ENCODE results near the gene CDKL4. TPM values are rescaled to one million over a fixed set of nuclear protein-coding genes. Genes with fewer than 3 reads are reported as not detected.
"Not testable (repeated sequence)": the region's sequence is repeated elsewhere in the genome, so short reads cannot be mapped to it uniquely, and the experiment has no call there.

Gene CDKL4
- polyA plus RNA-seq, 1 experiment = not detected

DNA sequence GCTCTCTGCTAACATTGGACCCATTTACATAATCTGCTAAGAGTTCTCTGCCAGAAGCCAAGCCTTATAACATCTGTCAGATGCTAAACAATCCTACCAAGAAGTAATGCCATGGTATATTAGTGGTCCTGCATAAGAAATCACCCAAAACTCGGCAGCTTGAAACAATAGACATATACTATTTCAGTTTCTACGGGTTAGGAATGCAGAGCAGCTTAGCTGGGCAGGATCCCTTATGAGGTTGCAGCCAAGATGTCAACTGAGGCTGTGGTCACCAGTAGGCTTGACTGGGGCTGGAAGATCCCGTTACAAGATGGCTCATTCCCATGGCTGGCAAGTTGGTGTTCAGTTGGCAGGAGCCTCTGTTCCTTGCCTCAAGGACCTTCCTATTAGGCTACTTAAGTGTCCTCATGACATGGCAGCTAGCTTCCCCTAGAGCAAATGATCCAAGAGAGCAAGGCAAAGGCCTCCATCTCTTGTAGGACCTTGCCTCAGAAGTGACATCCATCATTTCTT is 97.8 kb downstream of the CDKL4 start:
- TF ChIP-seq, protein P1, sequence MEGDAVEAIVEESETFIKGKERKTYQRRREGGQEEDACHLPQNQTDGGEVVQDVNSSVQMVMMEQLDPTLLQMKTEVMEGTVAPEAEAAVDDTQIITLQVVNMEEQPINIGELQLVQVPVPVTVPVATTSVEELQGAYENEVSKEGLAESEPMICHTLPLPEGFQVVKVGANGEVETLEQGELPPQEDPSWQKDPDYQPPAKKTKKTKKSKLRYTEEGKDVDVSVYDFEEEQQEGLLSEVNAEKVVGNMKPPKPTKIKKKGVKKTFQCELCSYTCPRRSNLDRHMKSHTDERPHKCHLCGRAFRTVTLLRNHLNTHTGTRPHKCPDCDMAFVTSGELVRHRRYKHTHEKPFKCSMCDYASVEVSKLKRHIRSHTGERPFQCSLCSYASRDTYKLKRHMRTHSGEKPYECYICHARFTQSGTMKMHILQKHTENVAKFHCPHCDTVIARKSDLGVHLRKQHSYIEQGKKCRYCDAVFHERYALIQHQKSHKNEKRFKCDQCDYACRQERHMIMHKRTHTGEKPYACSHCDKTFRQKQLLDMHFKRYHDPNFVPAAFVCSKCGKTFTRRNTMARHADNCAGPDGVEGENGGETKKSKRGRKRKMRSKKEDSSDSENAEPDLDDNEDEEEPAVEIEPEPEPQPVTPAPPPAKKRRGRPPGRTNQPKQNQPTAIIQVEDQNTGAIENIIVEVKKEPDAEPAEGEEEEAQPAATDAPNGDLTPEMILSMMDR (IDR thresholded peaks at IDR 0.05; ENCODE audit: low read depth, low read length) = no peak

DNA sequence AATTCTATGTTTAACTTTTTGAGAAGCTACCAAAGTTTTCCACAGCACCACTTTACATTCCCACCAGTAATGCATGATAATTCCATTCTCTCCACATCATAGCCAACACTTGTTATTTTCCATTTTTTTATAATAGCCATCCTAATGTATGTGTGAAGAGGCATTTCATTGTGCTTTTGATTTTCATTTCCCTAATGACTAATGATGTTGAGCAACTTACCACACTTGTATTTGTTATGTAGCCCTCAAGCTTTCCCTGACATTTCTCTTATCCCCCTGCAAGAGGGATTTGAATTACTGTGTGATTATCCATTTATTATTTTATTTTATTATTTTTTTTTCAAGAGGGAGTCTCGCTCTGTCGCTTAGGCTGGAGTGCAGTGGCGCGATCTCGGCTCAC is 99.4 kb downstream of the CDKL4 start:
- H3K27ac ChIP-seq (ENCODE audit: low read depth, low read length) = no peak overlapping the region
- CTCF ChIA-PET = interaction anchor here (0.9 kb wide), 1 partner anchor 83 kb away, joined by 3 read pairs; no protein-coding TSS in a partner anchor
- TF ChIP-seq, protein P1 (IDR thresholded peaks at IDR 0.05; ENCODE audit: low read depth, low read length) = no peak
- H3K4me3 ChIP-seq (ENCODE audit: low read depth, low read length) = no peak overlapping the region
- H3K9me3 ChIP-seq (ENCODE audit: control insufficient read depth, insufficient read depth, low read length) = no peaks in the 10 kb centered on the region; the same call in 1 of the 2 replicates
- H3K27me3 ChIP-seq (ENCODE audit: control insufficient read depth, insufficient read depth, low read length) = no peaks in the 10 kb centered on the region
- POLR2A ChIA-PET = no interaction called here
- DNase-seq (ENCODE audit: low read depth, low spot score) = no peak

More for the DNA sequence above, 97.8 kb downstream of the CDKL4 start:
- H3K27me3 ChIP-seq (ENCODE audit: control insufficient read depth, insufficient read depth, low read length) = no peaks in the 10 kb centered on the region
- POLR2A ChIA-PET = no interaction called here
- no peaks in the 10 kb centered on the region; the same call in 1 of the 2 replicates for H3K9me3 ChIP-seq (ENCODE audit: control insufficient read depth, insufficient read depth, low read length)
- no peak for DNase-seq (ENCODE audit: low read depth, low spot score)
- no peak overlapping the region for H3K27ac ChIP-seq (ENCODE audit: low read depth, low read length)
- no peak overlapping the region for H3K4me3 ChIP-seq (ENCODE audit: low read depth, low read length)
- CTCF ChIA-PET = no interaction called here

DNA sequence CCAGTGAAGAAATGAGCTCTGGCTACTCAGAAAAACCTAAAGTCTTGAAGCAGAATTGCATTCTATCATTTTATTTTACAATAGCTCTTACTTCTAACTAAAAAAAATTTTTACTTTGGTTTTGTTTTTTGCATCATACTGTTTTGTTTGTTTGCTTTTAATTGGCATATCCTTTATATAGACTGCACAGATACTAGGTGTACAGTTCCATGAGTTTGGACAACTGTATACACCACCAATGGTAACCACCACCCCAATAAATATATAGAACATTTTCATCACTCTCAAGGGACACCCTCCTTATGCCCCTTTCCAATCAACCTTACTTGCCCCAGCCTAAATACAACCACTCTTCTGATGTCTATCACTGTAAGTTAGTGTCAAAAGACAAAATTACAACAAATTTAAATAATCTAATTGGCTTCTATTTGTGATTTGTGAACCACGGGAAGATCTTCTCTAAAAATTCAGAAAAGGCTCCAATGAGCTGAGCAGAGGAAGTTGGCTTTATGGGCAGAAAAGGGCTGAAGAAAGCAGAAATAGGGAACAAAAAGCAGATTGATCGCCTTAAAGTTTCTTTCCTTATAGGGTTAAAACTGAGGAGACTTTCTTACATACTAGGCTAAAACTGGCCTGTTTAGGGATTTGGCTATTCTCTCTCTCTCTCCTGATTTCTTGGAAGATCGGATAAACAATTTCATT is 100.7 kb downstream of the CDKL4 start:
- DNase-seq (ENCODE audit: low read depth, low spot score) = no peak
- Histone ChIP-seq H3K27ac (ENCODE audit: low read depth, low read length) (no peak overlapping the region), H3K27me3 (ENCODE audit: control insufficient read depth, insufficient read depth, low read length) (no peaks in the 10 kb centered on the region), H3K4me3 (ENCODE audit: low read depth, low read length) (no peak overlapping the region), H3K9me3 (ENCODE audit: control insufficient read depth, insufficient read depth, low read length) (no peaks in the 10 kb centered on the region; the same call in 1 of the 2 replicates)
- ChIA-PET CTCF (interaction anchor here (1.0 to 1.3 kb wide), 2 partner anchors 84 to 86 kb away, joined by 3 read pairs; no protein-coding TSS in a partner anchor), POLR2A (no interaction called here)
- TF ChIP-seq, protein P1 (IDR thresholded peaks at IDR 0.05; ENCODE audit: low read depth, low read length) = no peak

DNA sequence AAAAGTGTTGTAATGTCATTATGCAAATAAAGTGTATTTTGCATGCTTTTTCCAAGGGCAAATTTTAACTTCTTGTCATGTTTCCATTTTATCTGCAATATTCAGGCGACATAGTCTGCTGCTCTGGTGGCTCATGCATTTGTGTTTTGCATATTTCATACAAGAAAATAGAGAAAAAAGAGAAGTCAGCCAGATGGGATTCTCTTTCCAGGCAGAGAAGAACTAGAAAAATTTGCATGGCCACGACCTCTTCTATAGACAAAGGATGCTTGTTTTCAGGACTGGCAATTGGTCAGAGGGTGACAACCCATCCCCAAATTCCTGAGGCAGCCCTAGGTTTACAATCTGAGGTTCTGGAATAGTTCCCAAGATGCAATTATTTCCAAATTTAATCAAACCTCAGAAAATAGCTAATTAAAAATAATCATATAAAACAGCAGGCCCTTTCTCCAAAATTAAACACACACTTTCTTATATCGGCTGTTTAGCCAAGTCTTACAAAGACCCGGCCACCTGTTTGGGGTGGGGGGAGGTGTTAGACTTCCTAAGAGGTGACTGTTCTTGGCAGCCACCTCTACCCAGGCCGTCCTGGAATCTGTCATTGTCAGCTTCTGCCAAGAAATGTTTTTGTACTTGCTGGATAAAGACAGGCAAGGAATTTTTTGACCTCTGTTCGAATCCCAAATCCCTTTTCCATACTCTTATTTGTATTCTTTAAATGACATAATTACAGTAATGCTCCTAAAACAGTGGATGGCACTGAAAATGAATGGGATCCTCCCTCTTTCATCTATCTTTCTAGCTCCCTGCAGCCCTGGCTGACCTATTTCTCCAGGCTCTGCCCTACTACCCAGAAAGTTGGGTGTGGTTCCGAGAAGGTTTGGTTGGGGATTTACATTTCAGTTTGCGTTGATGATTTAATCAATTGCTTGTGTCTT is 102.2 kb downstream of the CDKL4 start:
- DNase-seq (ENCODE audit: low read depth, low spot score) = no peak
- no peaks in the 10 kb centered on the region for H3K27me3 ChIP-seq (ENCODE audit: control insufficient read depth, insufficient read depth, low read length)
- no peak overlapping the region for H3K4me3 ChIP-seq (ENCODE audit: low read depth, low read length)
- ChIA-PET CTCF (interaction anchor here (0.8 to 1.3 kb wide), 2 partner anchors 88 kb away, joined by 3 to 4 read pairs; no protein-coding TSS in a partner anchor), POLR2A (no interaction called here)
- no peak overlapping the region for H3K27ac ChIP-seq (ENCODE audit: low read depth, low read length)
- no peaks in the 10 kb centered on the region; the same call in 1 of the 2 replicates for H3K9me3 ChIP-seq (ENCODE audit: control insufficient read depth, insufficient read depth, low read length)
- TF ChIP-seq, protein P1 (IDR thresholded peaks at IDR 0.05; ENCODE audit: low read depth, low read length) = no peak

DNA sequence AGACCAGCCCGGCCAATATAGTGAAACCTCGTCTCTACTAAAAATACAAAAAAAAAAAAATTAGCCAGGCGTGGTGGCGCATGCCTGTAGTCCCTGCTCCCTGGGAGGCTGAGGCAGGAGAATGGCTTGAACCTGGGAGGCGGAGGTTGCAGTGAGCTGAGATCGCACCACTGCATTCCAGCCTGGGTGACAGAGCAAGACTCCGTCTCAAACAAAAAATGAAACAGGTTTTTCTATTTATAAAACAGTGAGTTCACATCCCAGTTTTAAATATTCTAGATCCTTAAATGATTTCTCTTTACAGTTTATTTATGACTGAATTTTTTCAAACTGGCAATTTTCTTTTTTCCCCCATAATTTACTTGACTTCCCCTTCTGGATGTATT is 102.8 kb downstream of the CDKL4 start:
- DNase-seq (ENCODE audit: low read depth, low spot score); H3K9me3 ChIP-seq (ENCODE audit: control insufficient read depth, insufficient read depth, low read length); H3K27ac ChIP-seq (ENCODE audit: low read depth, low read length); H3K4me3 ChIP-seq (ENCODE audit: low read depth, low read length); H3K27me3 ChIP-seq (ENCODE audit: control insufficient read depth, insufficient read depth, low read length); POLR2A ChIA-PET: not testable (repeated sequence)
- CTCF ChIA-PET = interaction anchor here (0.8 kb wide), 1 partner anchor 88 kb away, joined by 4 read pairs; no protein-coding TSS in a partner anchor

Data from AG04450 (cell line).